IMR-90 (cell line): Measurements from ENCODE around the gene HYCC2.

Experiments
- BHLHE40 ChIP-seq: fragments of 150-350 bp; IDR thresholded peaks from 2 replicates; pipeline ENCODE4 v1.6.1; 2016; ENCODE audit warnings: mild to moderate bottlenecking, low read depth, low read length
- CEBPB ChIP-seq: IDR thresholded peaks from 2 replicates; pipeline ENCODE4 v1.6.1; 2012; ENCODE audit warnings: low read depth, low read length, improper control_type of control experiment
- CHD1 ChIP-seq: IDR thresholded peaks from 2 replicates; pipeline ENCODE4 v1.6.1; 2012; ENCODE audit warnings: low read depth, low read length, improper control_type of control experiment
- CTCF ChIP-seq: conservative IDR thresholded peaks from 2 replicates; pipeline ENCODE4 v1.5.1; 2012; ENCODE audit warnings: mild to moderate bottlenecking, low read depth, low read length, improper control_type of control experiment
- MAFK ChIP-seq: IDR thresholded peaks from 2 replicates; pipeline ENCODE4 v1.6.1; 2012; ENCODE audit warnings: low read depth, low read length, improper control_type of control experiment
- MAZ ChIP-seq: IDR thresholded peaks from 2 replicates; pipeline ENCODE4 v1.6.1; 2012; ENCODE audit warnings: low read depth, mild to moderate bottlenecking, low read length, improper control_type of control experiment, moderate library complexity, borderline replicate concordance
- MXI1 ChIP-seq: IDR thresholded peaks from 2 replicates; pipeline ENCODE4 v1.6.1; 2012; ENCODE audit warnings: low read depth, mild to moderate bottlenecking, low read length, moderate library complexity, borderline replicate concordance
- POLR2A ChIP-seq: IDR thresholded peaks from 2 replicates; pipeline ENCODE4 v1.6.1; 2012; ENCODE audit warnings: mild to moderate bottlenecking, low read depth, low read length
- RAD21 ChIP-seq: IDR thresholded peaks from 2 replicates; pipeline ENCODE4 v1.6.1; 2012; ENCODE audit warnings: low read length, improper control_type of control experiment
- RCOR1 ChIP-seq: IDR thresholded peaks from 2 replicates; pipeline ENCODE4 v1.6.1; 2012; ENCODE audit warnings: mild to moderate bottlenecking, low read length, improper control_type of control experiment; ENCODE audit not compliant: insufficient replicate concordance
- RFX5 ChIP-seq: IDR thresholded peaks from 2 replicates; pipeline ENCODE4 v1.8.0; 2012; ENCODE audit warnings: low read depth, mild to moderate bottlenecking, low read length, moderate library complexity
- SMC3 ChIP-seq: fragments of 150-350 bp; IDR thresholded peaks from 2 replicates; pipeline ENCODE4 v1.6.1; 2016; ENCODE audit warnings: low read depth, mild to moderate bottlenecking, antibody characterized with exemption, low read length, moderate library complexity

DNA sequence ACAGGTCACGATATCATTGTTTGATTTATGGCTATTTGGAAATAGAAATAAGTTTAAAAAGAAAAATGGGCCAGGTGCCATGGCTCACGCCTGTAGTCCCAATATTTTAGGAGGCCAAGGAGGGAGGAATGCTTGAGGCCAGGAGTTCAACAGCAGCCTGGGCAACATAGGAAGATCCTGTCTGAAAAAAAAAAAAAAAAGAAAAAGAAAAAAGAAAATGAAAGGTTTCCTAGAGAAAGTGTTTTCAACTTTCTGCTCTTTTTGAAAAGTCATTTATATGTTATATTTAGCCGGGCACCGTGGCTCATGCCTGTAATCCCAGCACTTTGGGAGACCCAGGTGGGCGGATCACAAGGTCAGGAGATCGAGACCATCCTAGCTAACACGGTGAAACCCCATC lies 3.5 kb upstream of the HYCC2 start:
- no peak for TF ChIP-seq CTCF
- no peak for TF ChIP-seq MAZ
- TF ChIP-seq POLR2A: no peak
- TF ChIP-seq RAD21: no peak
- TF ChIP-seq RCOR1: no peak
- TF ChIP-seq BHLHE40: no peak
- no peak for TF ChIP-seq MXI1
- TF ChIP-seq CEBPB: no peak
- TF ChIP-seq RFX5: no peak
- TF ChIP-seq CHD1: no peak
- TF ChIP-seq MAFK: no peak
- TF ChIP-seq SMC3: no peak
